GM21786 (cell line): ENCODE data around the gene SLC24A2.
"Not testable (repeated sequence)": the region's sequence is repeated elsewhere in the genome, so short reads cannot be mapped to it uniquely, and the experiment has no call there.

ENCODE experiments used
- ATAC-seq: cut with Tn5 transposase; IDR thresholded peaks from one replicate; pipeline ENCODE4 v1.9.1; 2021; ENCODE audit not compliant: unreplicated experiment

The SLC24A2 gene

DNA sequence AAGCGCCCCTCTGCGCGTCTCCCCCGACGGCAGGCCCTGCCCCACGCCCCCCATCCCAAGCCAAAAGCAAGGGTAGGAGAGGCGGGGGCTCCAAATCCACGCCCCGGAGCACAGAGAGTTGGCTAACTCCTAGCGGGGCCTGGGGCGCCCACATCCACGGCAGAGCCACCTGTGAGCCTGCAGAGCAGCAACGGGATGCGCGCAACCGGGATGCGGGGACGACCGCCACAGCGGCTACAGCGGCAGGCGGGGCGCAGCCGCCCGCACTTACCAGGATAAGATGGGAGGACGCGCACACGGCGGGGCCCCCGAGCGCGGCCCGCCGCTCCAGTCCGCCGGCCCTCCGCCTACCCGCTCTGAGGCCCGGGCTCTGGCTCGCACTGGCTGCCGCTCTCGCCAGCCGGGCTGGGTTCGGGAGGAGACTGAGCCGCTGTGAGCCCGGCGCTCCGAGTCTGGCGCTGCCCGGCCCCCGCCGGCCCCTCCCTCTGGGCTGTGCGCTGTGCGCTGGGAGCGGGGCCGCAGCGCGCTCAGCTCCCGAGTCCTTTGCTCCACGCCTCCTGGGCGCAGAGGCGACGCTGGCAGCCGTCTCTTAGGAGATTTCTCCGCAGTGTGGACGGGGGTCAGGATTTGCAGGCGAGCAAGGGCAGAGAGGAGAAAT lies at the start of gene SLC24A2:
TSS of gene SLC24A2 (minus strand) at position 424 of the 658 bp plus-strand sequence.
- no peak for ATAC-seq

GRCh38 chr9:19833331-19833730 lies 44.5 kb upstream of the SLC24A2 start:
- not testable (repeated sequence) for ATAC-seq

DNA sequence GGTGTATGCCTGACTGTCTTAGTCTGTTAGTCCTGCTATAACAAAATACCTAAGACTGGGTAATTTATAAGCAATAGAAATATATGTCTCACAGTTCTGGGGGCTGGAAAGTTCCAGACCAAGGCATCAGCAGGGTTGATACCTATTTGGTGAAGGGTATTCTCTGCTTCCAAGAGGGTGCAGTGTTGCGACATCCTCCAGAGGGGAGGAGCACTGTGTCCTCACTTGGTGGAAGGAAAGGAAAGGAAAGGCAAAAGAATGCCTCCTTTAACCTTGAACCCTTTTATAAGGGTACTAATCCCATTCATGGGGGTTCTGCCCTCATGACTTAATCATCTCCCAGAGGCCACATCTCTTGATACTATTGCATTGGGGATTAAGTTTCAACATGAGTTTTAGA lies 42.0 kb upstream of the SLC24A2 start:
- no peak for ATAC-seq

DNA sequence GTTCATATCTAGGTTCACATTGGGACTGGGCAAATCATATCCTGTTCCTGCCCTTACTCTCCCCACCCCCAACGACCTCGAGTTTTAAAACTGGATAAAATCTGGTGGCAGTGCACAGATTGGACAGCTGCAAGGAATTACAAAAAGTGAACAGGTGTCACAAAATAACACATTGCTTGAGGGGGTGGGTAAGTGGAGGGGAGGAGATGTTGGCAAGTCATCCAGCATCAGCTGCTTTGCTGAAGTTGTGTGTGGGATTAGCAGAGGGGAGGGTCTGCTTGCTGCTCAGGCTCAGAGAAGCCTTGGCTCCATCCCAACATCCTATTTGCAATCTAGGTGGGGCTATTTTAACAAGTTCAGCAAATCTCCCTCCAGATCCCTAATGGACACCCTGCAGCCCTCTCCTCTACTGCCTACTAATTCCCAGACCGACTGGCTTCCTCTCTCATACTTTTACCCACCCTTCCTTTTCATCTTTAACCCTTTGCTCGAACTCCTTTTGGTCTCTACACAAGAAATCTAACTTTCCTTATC lies 39.8 kb upstream of the SLC24A2 start:
- ATAC-seq, result no peak

- no peak for ATAC-seq
Measured at GRCh38 chr9:19816769-19817168, 27.9 kb upstream of the SLC24A2 start.

GRCh38 chr9:19812194-19812593 lies 23.4 kb upstream of the SLC24A2 start:
- ATAC-seq, result no peak

GRCh38 chr9:19809422-19810269 lies 20.8 kb upstream of the SLC24A2 start:
- no peak for ATAC-seq

GRCh38 chr9:19807182-19807892 lies 18.5 kb upstream of the SLC24A2 start:
- ATAC-seq, result no peak

- no peak for ATAC-seq
Measured at GRCh38 chr9:19804431-19804830, 15.6 kb upstream of the SLC24A2 start.

- no peak for ATAC-seq
Measured at GRCh38 chr9:19800884-19801283, 12.0 kb upstream of the SLC24A2 start.

DNA sequence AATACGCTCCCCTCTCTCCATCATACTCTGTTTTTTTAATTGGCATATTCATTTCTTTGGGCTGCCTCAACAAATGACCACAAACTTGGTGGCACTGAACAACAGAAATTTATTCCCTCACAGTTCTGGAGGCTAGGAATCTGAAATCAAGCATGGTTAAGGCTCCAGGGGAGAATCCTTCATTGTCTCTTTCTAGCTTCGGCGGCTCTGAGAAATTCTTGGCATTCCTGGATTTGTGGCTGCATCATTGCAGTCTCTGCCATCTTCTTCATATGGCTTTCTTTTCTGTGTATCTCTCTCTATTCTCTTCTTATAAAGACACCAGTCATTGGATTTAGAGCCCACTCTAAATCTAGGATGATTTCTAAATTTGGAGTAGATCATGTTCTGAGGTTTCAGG lies 10.9 kb upstream of the SLC24A2 start:
- ATAC-seq, result no peak

- no peak for ATAC-seq
Measured at GRCh38 chr9:19788152-19788551, 685 bp downstream of the SLC24A2 start.

- no peak for ATAC-seq
Measured at GRCh38 chr9:19787672-19788071, 1.2 kb downstream of the SLC24A2 start.

DNA sequence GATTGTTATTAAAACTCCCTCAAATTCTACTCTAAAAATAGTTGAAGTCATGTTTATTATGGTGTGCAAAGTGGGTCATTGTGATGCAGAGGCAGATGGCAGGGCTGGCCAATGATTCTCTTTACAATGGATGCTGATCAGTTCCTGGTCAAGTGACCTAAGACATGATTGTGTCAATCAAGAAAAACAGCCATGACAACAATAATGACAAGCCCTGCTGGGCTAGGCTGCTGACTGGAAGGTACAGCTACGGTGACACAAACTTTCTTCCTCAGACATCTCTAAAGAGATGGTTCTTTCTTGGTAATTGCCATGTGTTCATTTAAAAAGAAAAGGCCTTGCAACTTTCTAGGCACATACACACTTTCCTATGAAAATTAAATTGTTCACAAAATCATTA lies 3.6 kb downstream of the SLC24A2 start:
- ATAC-seq, result no peak

DNA sequence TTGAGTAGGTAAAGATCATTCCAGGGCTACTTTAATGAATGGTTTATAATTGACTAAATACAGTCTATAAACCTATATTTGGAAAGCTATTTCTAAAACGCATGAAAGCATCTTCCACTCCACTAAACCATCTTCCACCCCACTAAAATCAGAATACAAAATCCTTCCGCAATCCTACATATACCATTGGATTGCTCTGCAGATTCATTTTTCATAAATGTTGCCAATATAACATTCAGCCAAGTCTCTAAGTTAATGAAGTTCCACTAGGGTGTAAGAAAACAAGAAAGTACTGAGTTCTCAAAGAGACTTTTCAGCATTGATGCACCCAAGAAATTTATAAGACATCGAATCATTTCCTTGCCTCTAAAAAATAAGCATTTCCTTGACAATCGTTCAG lies 4.7 kb downstream of the SLC24A2 start:
- ATAC-seq, result no peak

DNA sequence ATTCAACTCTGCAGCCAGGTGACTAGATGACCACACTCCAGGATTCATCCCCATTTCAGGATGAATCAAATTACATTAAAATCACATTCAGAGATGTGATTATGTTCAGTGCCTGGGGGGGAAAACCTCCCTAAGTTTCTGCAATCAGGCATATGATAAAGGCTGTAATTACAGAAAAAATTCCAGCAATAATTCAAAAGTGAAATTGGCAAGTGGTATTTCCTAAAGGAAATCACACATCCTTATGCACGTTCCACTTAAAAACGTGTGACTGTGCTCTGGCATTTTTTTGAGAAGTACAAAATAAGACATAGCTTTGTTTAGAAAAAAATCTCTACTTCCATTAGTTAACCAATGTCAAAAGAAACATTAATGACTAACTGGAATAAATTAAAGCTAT lies 5.3 kb downstream of the SLC24A2 start:
- ATAC-seq, result no peak

GRCh38 chr9:19782005-19782404 lies 6.8 kb downstream of the SLC24A2 start:
- ATAC-seq, result no peak

DNA sequence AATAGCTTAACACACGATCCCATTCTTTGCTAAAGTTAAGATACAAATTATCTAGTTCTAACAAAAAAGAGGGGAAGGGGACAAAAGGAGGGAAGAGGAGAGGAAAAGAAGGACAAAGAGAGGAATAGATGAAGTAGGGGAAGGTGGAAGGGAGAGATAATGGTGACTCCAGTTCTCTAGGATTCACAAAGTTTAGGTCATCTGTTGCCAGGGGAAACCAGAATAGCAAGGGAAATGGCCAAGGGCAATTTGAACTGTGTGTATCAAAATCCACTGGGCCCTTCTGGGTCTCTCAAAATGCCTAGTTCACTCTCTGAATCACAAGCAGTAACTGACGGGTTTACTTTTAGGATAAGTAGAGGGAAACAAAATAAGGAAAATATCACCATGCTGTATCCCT lies 7.6 kb downstream of the SLC24A2 start:
- ATAC-seq, result no peak

DNA sequence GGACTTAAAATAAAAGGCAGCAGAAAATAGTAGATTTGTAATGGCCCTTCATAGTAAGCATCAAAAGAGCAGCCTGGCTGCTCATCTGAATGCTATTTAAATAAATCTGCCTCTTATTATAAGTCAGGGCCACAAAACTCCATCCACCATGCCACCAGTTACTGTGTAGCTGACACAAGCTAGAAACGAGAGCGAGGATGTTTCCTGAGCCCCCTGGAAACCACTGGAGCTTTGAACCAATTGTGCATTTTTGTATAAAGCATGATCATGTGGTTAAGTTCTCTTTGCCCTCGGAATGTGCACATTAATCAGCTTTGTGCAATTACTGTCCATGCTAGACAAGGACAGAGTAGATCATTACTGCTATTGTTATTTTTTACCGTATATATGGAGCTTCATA lies 17.4 kb downstream of the SLC24A2 start:
- ATAC-seq, result no peak

DNA sequence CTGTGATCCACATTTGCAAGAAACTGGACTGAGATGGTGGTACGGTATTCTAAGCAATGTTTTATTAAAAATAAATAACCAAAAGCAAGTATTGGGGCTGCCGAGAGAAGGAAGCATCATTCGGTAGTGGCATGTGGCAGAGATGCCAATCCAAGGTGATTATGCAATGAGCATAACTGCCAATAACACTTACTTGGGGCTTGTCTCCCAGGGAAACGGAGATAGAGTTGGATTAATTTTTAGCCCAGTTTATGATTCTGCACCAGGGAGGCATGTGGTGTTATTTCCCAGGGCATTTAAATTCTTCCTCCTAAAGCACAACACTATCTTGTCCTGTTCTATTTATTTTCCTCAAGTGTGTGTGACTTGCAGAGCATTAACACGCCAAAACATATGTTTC lies 17.9 kb downstream of the SLC24A2 start:
- no peak for ATAC-seq

DNA sequence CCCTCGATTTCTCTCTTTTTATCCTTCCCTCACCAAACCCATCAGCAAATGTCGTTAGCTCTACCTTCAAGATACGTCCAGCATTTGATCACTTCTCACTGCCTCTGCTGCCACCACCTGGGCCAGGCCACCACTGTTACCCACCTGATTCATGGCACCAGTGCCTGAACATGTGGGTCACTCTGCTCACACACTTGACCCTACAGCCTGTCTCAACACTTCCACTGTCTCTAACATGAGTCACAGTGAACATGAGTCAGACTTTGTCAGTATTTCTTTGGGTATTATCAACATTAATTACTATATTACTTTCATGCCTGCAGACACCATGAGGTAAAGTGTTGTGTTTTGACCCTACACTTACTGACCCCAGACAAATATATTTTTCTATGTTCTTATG lies 19.6 kb downstream of the SLC24A2 start:
- ATAC-seq, result no peak

- ATAC-seq, result no peak
Measured at GRCh38 chr9:19768798-19769197, 20.0 kb downstream of the SLC24A2 start.
